Endothelial cell of umbilical vein (primary cell): Measurements from ENCODE around the gene WDR6. TPM values are rescaled to one million over a fixed set of nuclear protein-coding genes. Genes with fewer than 3 reads are reported as not detected.

Experiments
- BruUV-seq: library from RNA; stranded (reverse); fragments of 400-500 nt; replicated peaks from 2 replicates; lab custom pipeline; 2021; lab: Mats Ljungman, UMichigan
- CTCF ChIA-PET: fragments of 300-600, 350-600 bp; sonication (Branson Sonifier 250); formaldehyde crosslinking; loops from one replicate; lab custom pipeline; 2021; ENCODE audit warnings: antibody characterized with exemption, inconsistent platforms; lab: Charles Lee
- POLR2A ChIA-PET: fragments of 300-600, 350-600 bp; sonication (Branson Sonifier 250); formaldehyde crosslinking; loops from one replicate; lab custom pipeline; 2021; ENCODE audit warnings: antibody characterized with exemption, inconsistent platforms; lab: Charles Lee
- DNase-seq: peaks from one replicate; pipeline ENCODE4 v3.0.0-alpha.2; 2011; ENCODE audit warnings: low read depth, low spot score
- FAIRE-seq: peaks from 2 replicates; lab custom pipeline; 2011; peaks lifted over from hg19 to GRCh38; lab: Jason Lieb, UNC
- H2AFZ ChIP-seq: 2 replicates; pipeline ENCODE4 v1.6.0; 2012; ENCODE audit warnings: low read depth, low read length, control low read depth, inconsistent platforms
- H3K27ac ChIP-seq: 2 replicates; pipeline ENCODE4 v1.5.1; 2011; ENCODE audit warnings: low read depth, mild to moderate bottlenecking, control low read depth, low read length, moderate library complexity; ENCODE audit not compliant: insufficient read depth
- H3K27me3 ChIP-seq, 2 experiments: 2 replicates each; pipeline versions ENCODE4 v1.6.0 to v1.6.1; 2011; ENCODE audit warnings: low read length in 2 of 2, mixed read lengths in 1 of 2; ENCODE audit not compliant: control insufficient read depth in 2 of 2, insufficient read depth in 2 of 2
- H3K36me3 ChIP-seq, 2 experiments: 2 replicates in 1 of 2; 3 replicates in 1 of 2; pipeline ENCODE4 v1.5.1; 2011; ENCODE audit warnings: low read length in 2 of 2, mild to moderate bottlenecking in 1 of 2, moderate library complexity in 1 of 2; ENCODE audit not compliant: control insufficient read depth in 2 of 2, insufficient read depth in 2 of 2; ENCODE audit errors: extremely low read depth in 1 of 2
- H3K4me1 ChIP-seq: 3 replicates; pipeline ENCODE4 v1.5.1; 2011; ENCODE audit warnings: mild to moderate bottlenecking, low read length; ENCODE audit not compliant: control insufficient read depth, insufficient read depth; ENCODE audit errors: extremely low read depth
- H3K4me2 ChIP-seq: 2 replicates; pipeline ENCODE4 v1.6.1; 2011; ENCODE audit warnings: low read length, control low read depth, mixed read lengths; ENCODE audit not compliant: insufficient read depth
- H3K4me3 ChIP-seq, 3 experiments: fragments of 200-600 bp in 1 of 3; sonication (generic), shearing (Covaris generic) in 1 of 3; replicated peaks in 1 of 3; 2 replicates each; pipeline ENCODE4 v1.5.1; 2011 to 2016; ENCODE audit warnings: control low read depth in 3 of 3, low read length in 3 of 3, mild to moderate bottlenecking in 2 of 3, inconsistent platforms in 1 of 3, low read depth in 1 of 3, moderate library complexity in 1 of 3; ENCODE audit not compliant: insufficient read depth in 1 of 3
- H3K79me2 ChIP-seq: 2 replicates; pipeline ENCODE4 v1.6.0; 2012; ENCODE audit warnings: low read length, inconsistent platforms; ENCODE audit not compliant: control insufficient read depth, insufficient read depth
- H3K9ac ChIP-seq: replicated peaks from 2 replicates; pipeline ENCODE3; 2011; ENCODE audit warnings: low read length, control low read depth; ENCODE audit not compliant: insufficient read depth; ENCODE audit errors: extremely low read depth
- H3K9me1 ChIP-seq: replicated peaks from 3 replicates; pipeline ENCODE4 v1.6.0; 2011; ENCODE audit warnings: mild to moderate bottlenecking, low read length; ENCODE audit not compliant: control insufficient read depth, insufficient read depth; ENCODE audit errors: extremely low read depth
- H3K9me3 ChIP-seq: replicated peaks from 2 replicates; pipeline ENCODE4 v1.5.1; 2012; ENCODE audit warnings: low read length, inconsistent platforms; ENCODE audit not compliant: control insufficient read depth, insufficient read depth
- H4K20me1 ChIP-seq: replicated peaks from 2 replicates; pipeline ENCODE3; 2011; ENCODE audit warnings: mild to moderate bottlenecking, low read length; ENCODE audit not compliant: control insufficient read depth, insufficient read depth; ENCODE audit errors: extremely low read depth
- CTCF ChIP-seq, 2 donors: IDR thresholded peaks; 1 replicate in 1 of 2; 2 replicates in 1 of 2; pipeline ENCODE4 v1.5.1; 2011; ENCODE audit warnings: low read length in 2 of 2, mild to moderate bottlenecking in 2 of 2, moderate library complexity in 2 of 2, control low read depth in 1 of 2, inconsistent platforms in 1 of 2, low read depth in 1 of 2; ENCODE audit not compliant: insufficient read depth in 1 of 2; ENCODE audit errors: extremely low read depth in 1 of 2
- EZH2 ChIP-seq: IDR thresholded peaks from 2 replicates; pipeline ENCODE4 v1.6.1; 2012; ENCODE audit warnings: borderline replicate concordance, low read depth, mild to moderate bottlenecking, moderate library complexity, low read length, inconsistent platforms; ENCODE audit not compliant: severe bottlenecking
- FOS ChIP-seq: IDR thresholded peaks from 2 replicates; pipeline ENCODE4 v1.6.1; 2011; ENCODE audit warnings: mild to moderate bottlenecking, low read length, moderate library complexity, borderline replicate concordance; ENCODE audit not compliant: insufficient read depth
- GATA2 ChIP-seq: IDR thresholded peaks from 2 replicates; pipeline ENCODE4 v1.7.0; 2011; ENCODE audit warnings: low read depth, mild to moderate bottlenecking, moderate library complexity, mixed read lengths, low read length; ENCODE audit not compliant: insufficient read length, insufficient read depth
- JUN ChIP-seq: IDR thresholded peaks from 2 replicates; pipeline ENCODE4 v1.6.1; 2011; ENCODE audit warnings: borderline replicate concordance, low read depth; ENCODE audit not compliant: insufficient read length, insufficient read depth
- MAX ChIP-seq: IDR thresholded peaks from 2 replicates; pipeline ENCODE4 v1.6.1; 2011; ENCODE audit not compliant: insufficient read depth, insufficient read length
- MYC ChIP-seq: IDR thresholded peaks from one replicate; pipeline ENCODE4 v1.6.1; 2011; ENCODE audit warnings: mild to moderate bottlenecking, low read depth, low read length
- POLR2A ChIP-seq: IDR thresholded peaks from 2 replicates; pipeline ENCODE4 v1.6.1; 2012; ENCODE audit warnings: low read depth, mild to moderate bottlenecking, control low read depth, low read length
- POLR2AphosphoS5 ChIP-seq: IDR thresholded peaks from 2 replicates; pipeline ENCODE4 v1.6.1; 2012; ENCODE audit warnings: low read depth, mild to moderate bottlenecking, control low read depth, low read length, moderate library complexity; ENCODE audit not compliant: insufficient read depth
- dilution Hi-C: fragments of 300-500 bp; cut with MboI; formaldehyde crosslinking; loops from one replicate; pipeline ENCODE4 v1.15.0; 2019; ENCODE audit warnings: low sequenced_read_pairs; ENCODE audit not compliant: extremely low pct_ligation_motif_present
- intact Hi-C: fragments of 100-400 bp; cut with micrococcal nuclease; formaldehyde crosslinking; loops from one replicate; pipeline ENCODE4 v1.10.0; 2022
- polyA plus RNA-seq, 4 experiments: library from polyadenylated mRNA; depleted of rRNA in 3 of 4; stranded (reverse) in 3 of 4; unstranded in 1 of 4; fragments of >200 nt; gene quantifications; 2 replicates each; pipeline versions ENCODE4 v1.2.1 to v1.2.3, GENCODE V29; 2011 to 2012; ENCODE audit warnings: missing spikeins in 1 of 4
- total RNA-seq: library from RNA; stranded (reverse); gene quantifications from 2 replicates; pipeline ENCODE4 v1.2.3, GENCODE V29; 2021

The WDR6 gene
- total and polyA plus RNA-seq, 2 donors (not counting 3 experiments of a cell fraction or from before 2014, with no cell fraction given) = 192 to 319 TPM

- H3K27ac ChIP-seq = no peak overlapping the region
- CTCF ChIA-PET = interaction anchor here (3.6 to 12.8 kb wide), 2 partner anchors 13 to 21 kb away, joined by 38 to 254 read pairs; partner anchors contain the start of genes NDUFAF3 and P4HTM
- FAIRE-seq = no peak
- no peaks in the 10 kb centered on the region for H3K9me3 ChIP-seq
- no peak overlapping the region for H3K4me3 ChIP-seq
- DNase-seq = no peak
- H3K9ac ChIP-seq = no peak overlapping the region
- H2AFZ ChIP-seq = no peak overlapping the region
- H3K36me3 ChIP-seq = peaks cover 0 to 29% of the 10 kb centered on the region in 2 experiments
- H4K20me1 ChIP-seq = no peaks in the 10 kb centered on the region
- no peaks in the 10 kb centered on the region for H3K27me3 ChIP-seq
- H3K4me1 ChIP-seq = peaks cover 15% of the 10 kb centered on the region
- dilution Hi-C loops (no loop called here), intact Hi-C loops (no loop called here)
- BruUV-seq = no TSS peak
- no peaks in the 10 kb centered on the region for H3K9me1 ChIP-seq
- peaks cover 38% of the 10 kb centered on the region for H3K79me2 ChIP-seq
- TF ChIP-seq MAX (no peak), FOS (no peak), CTCF (IDR thresholded peaks at IDR 0.05; ENCODE audit: extremely low read depth in 1 of 2, insufficient read depth in 1 of 2, low read depth in 1 of 2, low read length in 2 of 2) (no peak), JUN (no peak), GATA2 (no peak), POLR2A (no peak), EZH2 (no peak), POLR2AphosphoS5 (no peak), MYC (no peak)
- POLR2A ChIA-PET = interaction anchor here (1.0 to 3.7 kb wide), 6 partner anchors 7 to 20 kb away, joined by 3 to 40 read pairs (median 4); partner anchors contain the start of genes DALRD3, IMPDH2, NDUFAF3 and P4HTM
- no peak overlapping the region for H3K4me2 ChIP-seq
Measured at GRCh38 chr3:49009396-49009795, 2.2 kb downstream of the WDR6 start.
